K562 (cell line): ENCODE data around the gene POU3F1. TPM values are rescaled to one million over a fixed set of nuclear protein-coding genes. Genes with fewer than 3 reads are reported as not detected.

ENCODE experiments used
- ATAC-seq: fragments of 200-7000 bp; cut with Tn5 transposase; 3 replicates; pipeline ENCODE4 v1.9.1; 2020; ENCODE audit warnings: moderate library complexity
- BruUV-seq: library from RNA; stranded (reverse); fragments of 400-500 nt; replicated peaks from 2 replicates; lab custom pipeline; 2021; lab: Mats Ljungman, UMichigan
- CTCF ChIA-PET: fragments of 300-600 bp; formaldehyde crosslinking; extraction: SDS; loops from one replicate; lab custom pipeline; 2021; ENCODE audit warnings: low intra/inter-chr PET ratio; lab: Yijun Ruan, JAX
- POLR2A ChIA-PET: fragments of 300-600, 350-650 bp; sonication (Branson Sonifier 250); formaldehyde crosslinking; extraction: SDS; loops from one replicate; lab custom pipeline; 2021; ENCODE audit warnings: antibody characterized with exemption, inconsistent platforms; lab: Yijun Ruan, JAX
- DNase-seq, 4 experiments: peaks; one replicate each; pipeline versions ENCODE4 v3.0.0 to v3.0.0-alpha.2; 2011 to 2018; ENCODE audit warnings: low spot score in 3 of 4, mixed read lengths in 3 of 4; ENCODE audit errors: extremely low read depth in 1 of 4
- FAIRE-seq: peaks from 2 replicates; lab custom pipeline; 2011; peaks lifted over from hg19 to GRCh38; lab: Jason Lieb, UNC
- H2AFZ ChIP-seq: 2 replicates; pipeline ENCODE4 v1.6.0; 2011; ENCODE audit warnings: low read depth, low read length, control low read depth, inconsistent platforms
- H3K27ac ChIP-seq: fragments of 200-600 bp; 3 replicates; pipeline ENCODE4 v1.8.0; 2011; ENCODE audit warnings: low read depth, mild to moderate bottlenecking, control low read depth, inconsistent platforms, low read length, moderate library complexity, mixed read lengths; ENCODE audit errors: extremely low read depth
- H3K27me3 ChIP-seq, 2 experiments: fragments of 300-600 bp in 1 of 2; 2 replicates in 1 of 2; 3 replicates in 1 of 2; pipeline versions ENCODE4 v1.6.0 to v1.8.0; 2011; ENCODE audit warnings: inconsistent platforms in 2 of 2, low read length in 2 of 2, mild to moderate bottlenecking in 1 of 2, mixed read lengths in 1 of 2, moderate library complexity in 1 of 2; ENCODE audit not compliant: control insufficient read depth in 2 of 2, insufficient read depth in 2 of 2
- H3K36me3 ChIP-seq: fragments of 300-600 bp; 3 replicates; pipeline ENCODE4 v1.8.0; 2011; ENCODE audit warnings: mild to moderate bottlenecking, low read length, inconsistent platforms; ENCODE audit not compliant: control insufficient read depth, insufficient read depth
- H3K4me1 ChIP-seq, 2 experiments: fragments of 200-600 bp in 1 of 2; replicated peaks in 1 of 2; 2 replicates in 1 of 2; 3 replicates in 1 of 2; pipeline versions ENCODE4 v1.5.1 to v1.8.0; 2011; ENCODE audit warnings: inconsistent platforms in 2 of 2, low read length in 2 of 2, mild to moderate bottlenecking in 1 of 2, mixed read lengths in 1 of 2, moderate library complexity in 1 of 2; ENCODE audit not compliant: control insufficient read depth in 2 of 2, insufficient read depth in 2 of 2
- H3K4me2 ChIP-seq: 2 replicates; pipeline ENCODE4 v1.6.1; 2011; ENCODE audit warnings: low read length, control low read depth, inconsistent platforms, mixed read lengths; ENCODE audit not compliant: insufficient read depth
- H3K4me3 ChIP-seq: fragments of 200-600 bp; sonication (generic), shearing (Covaris generic); 2 replicates; pipeline ENCODE4 v1.5.1; 2016; ENCODE audit warnings: control low read depth, inconsistent platforms
- H3K79me2 ChIP-seq: fragments of 200-600 bp; 3 replicates; pipeline ENCODE4 v1.8.0; 2011; ENCODE audit warnings: low read length, inconsistent platforms; ENCODE audit not compliant: control insufficient read depth, insufficient read depth
- H3K9ac ChIP-seq, 2 experiments: 2 replicates each; pipeline versions ENCODE4 v1.6.0 to v1.6.1; 2011; ENCODE audit warnings: low read depth in 2 of 2, low read length in 2 of 2, control low read depth in 1 of 2, inconsistent platforms in 1 of 2, mild to moderate bottlenecking in 1 of 2, mixed read lengths in 1 of 2; ENCODE audit not compliant: insufficient read depth in 1 of 2
- H3K9me1 ChIP-seq: one replicate; pipeline ENCODE4 v1.6.0; 2011; ENCODE audit warnings: inconsistent platforms, mild to moderate bottlenecking, low read length, moderate library complexity; ENCODE audit not compliant: control insufficient read depth, insufficient read depth
- H3K9me3 ChIP-seq: replicated peaks from 2 replicates; pipeline ENCODE4 v1.5.1; 2011; ENCODE audit warnings: low read depth, low read length, inconsistent platforms; ENCODE audit not compliant: control insufficient read depth, insufficient read depth
- H4K20me1 ChIP-seq: replicated peaks from 2 replicates; pipeline ENCODE4 v1.6.1; 2011; ENCODE audit warnings: low read length, inconsistent platforms, mixed read lengths; ENCODE audit not compliant: control insufficient read depth, insufficient read depth
- SMAD3 ChIP-seq: fragments of 450-650 bp; formaldehyde crosslinking; conservative IDR thresholded peaks from 2 replicates; pipeline ENCODE4 v1.4.0; 2020; ENCODE audit warnings: mild to moderate bottlenecking
- SMC3 ChIP-seq: conservative IDR thresholded peaks from 2 replicates; pipeline ENCODE4 v1.6.1; 2011; ENCODE audit warnings: low read depth, low read length, improper control_type of control experiment; ENCODE audit not compliant: insufficient read depth
- SRSF7 ChIP-seq: fragments of 200-400 bp; formaldehyde crosslinking; optimal IDR thresholded peaks from 2 replicates; pipeline ENCODE3; 2017; ENCODE audit warnings: mild to moderate bottlenecking, low read depth, low read length
- ZNF224 ChIP-seq: sonication (generic); formaldehyde crosslinking; IDR thresholded peaks from 2 replicates; pipeline ENCODE4 v1.8.0; 2022; ENCODE audit warnings: mild to moderate bottlenecking, missing genetic modification reagents
- ZNF239 ChIP-seq: fragments of 250-450 bp; sonication (Bioruptor Pico); IDR thresholded peaks from 2 replicates; pipeline ENCODE4 v1.4.0; 2020; ENCODE audit warnings: mild to moderate bottlenecking
- ZNF384 ChIP-seq: IDR thresholded peaks from 2 replicates; pipeline ENCODE4 v1.6.1; 2012; ENCODE audit warnings: low read depth, low read length, improper control_type of control experiment
- WGBS: fragments of 100-300 bp; shearing (Covaris generic); methylation state at CpG from one replicate; pipeline ENCODE4 v1.1.6; 2016; ENCODE audit warnings: low coverage, mixed read lengths; ENCODE audit not compliant: insufficient coverage; ENCODE audit errors: missing lambda C conversion rate; 5-methylcytosine and 5-hydroxymethylcytosine counted together
- in situ Hi-C: fragments of 300-500 bp; cut with MboI; formaldehyde crosslinking; loops from 4 replicates; pipeline ENCODE4 v1.15.0; 2018; ENCODE audit warnings: inconsistent platforms, mixed read lengths
- intact Hi-C: fragments of 100-400 bp; cut with micrococcal nuclease; formaldehyde crosslinking; loops from 2 replicates; pipeline ENCODE4 v1.14.2; 2022
- polyA plus RNA-seq, 8 experiments: library from polyadenylated mRNA; depleted of rRNA in 4 of 8; stranded (reverse) in 5 of 8; unstranded in 3 of 8; fragments of >200 nt; fragmentation: Nextera tagmentation in 2 of 8; fragmentation: Illumina TruSeq in 1 of 8; extraction: Ambion mirVana in 2 of 8; extraction: Trizol in 1 of 8; gene quantifications; 2 replicates each; pipeline versions ENCODE4 v1.2.1 to v1.2.3, GENCODE V29; 2011 to 2014; ENCODE audit warnings: inconsistent platforms in 1 of 8, missing spikeins in 1 of 8
- total RNA-seq, 7 experiments: library from RNA; depleted of rRNA in 6 of 7; stranded (reverse); fragments of >200 nt in 6 of 7; fragmentation: Illumina TruSeq in 2 of 7; extraction: Trizol in 2 of 7; gene quantifications; 2 replicates each; pipeline versions ENCODE4 v1.2.1 to v1.2.3, GENCODE V29; 2011 to 2021; ENCODE audit warnings: low replicate concordance in 1 of 7
- TF ChIP-seq, protein P1 (sequence below): sonication (generic); formaldehyde crosslinking; IDR thresholded peaks from 2 replicates; pipeline ENCODE4 v1.8.1; 2022; ENCODE audit warnings: missing genetic modification reagents
- TF ChIP-seq, protein P2 (sequence below), 2 experiments: fragments of 450-650 bp in 1 of 2; sonication (generic) in 1 of 2; formaldehyde crosslinking; conservative IDR thresholded peaks; 2 replicates each; pipeline versions ENCODE4 v1.4.0 to v1.8.1; 2020 to 2022; ENCODE audit warnings: mild to moderate bottlenecking in 1 of 2, missing genetic modification reagents in 1 of 2
- TF ChIP-seq, protein P3 (sequence below): fragments of 450-650 bp; IDR thresholded peaks from 2 replicates; pipeline ENCODE4 v1.6.1; 2016; ENCODE audit warnings: low read depth

The POU3F1 gene
- total and polyA plus RNA-seq, 9 of the 15 experiments (the other 6 are each of a cell fraction or from before 2014, with no cell fraction given), result 0.09 TPM; not detected in 8

DNA sequence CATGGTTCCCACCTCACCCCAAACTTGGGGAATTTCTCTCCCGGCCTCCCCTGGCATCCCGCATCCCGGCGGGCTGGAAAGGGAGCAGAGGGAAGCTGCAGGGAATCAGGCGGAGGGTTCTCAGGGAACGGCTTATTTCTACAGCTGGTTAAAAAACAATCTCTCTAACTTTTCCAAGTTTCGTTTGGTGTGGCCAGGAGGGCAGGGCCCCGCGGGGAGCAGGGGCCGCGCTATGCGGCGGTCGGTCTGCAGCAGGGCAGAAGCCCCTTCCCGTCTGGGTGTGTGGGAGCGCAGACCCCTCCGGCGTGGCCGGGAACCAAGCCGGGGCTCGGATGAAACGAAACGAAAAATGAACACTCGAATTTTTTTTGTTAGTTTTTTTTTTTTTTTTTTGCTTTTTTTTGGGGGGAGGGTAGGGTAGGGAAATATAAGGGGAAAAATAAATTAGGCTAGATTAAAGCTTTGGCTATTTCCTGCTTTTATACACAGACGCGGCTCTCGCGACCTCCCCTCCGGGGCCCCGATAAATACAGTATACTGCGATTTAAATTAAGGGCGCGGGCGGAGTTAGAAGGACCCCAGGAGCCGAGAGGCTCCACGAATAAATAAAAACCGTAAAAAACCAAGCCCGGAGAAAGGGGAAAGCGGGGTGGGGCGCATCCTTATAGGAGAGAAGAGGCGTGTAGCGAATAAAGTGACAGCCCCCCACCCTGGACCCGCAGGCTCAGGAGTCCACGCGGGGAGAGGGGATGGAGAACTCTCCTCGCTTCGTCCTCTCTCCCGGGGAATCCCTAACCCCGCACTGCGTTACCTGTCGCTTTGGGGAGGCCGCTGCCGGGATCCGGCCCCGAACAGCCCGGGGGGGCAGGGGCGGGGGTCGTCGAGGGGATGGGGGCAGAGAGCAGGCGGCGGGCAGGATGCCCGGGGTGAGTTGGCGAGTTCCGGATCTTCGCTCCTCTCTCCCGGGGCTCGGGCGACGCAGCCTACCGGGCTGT, 2.1 kb downstream of the POU3F1 start:
- Histone ChIP-seq H3K4me1 (peaks cover 0 to 30% of the 10 kb centered on the region in 2 experiments; a peak in 2 of 5 replicates), H3K4me2 (no peak overlapping the region), H3K27ac (no peak overlapping the region), H3K36me3 (no peaks in the 10 kb centered on the region), H2AFZ (no peak overlapping the region), H3K9ac (peak overlapping the region in 1 of 2 experiments; percentile 61; a peak in 1 of 4 replicates), H4K20me1 (peaks cover 12% of the 10 kb centered on the region; the same call in 1 of the 2 replicates), H3K79me2 (no peaks in the 10 kb centered on the region), H3K27me3 (peaks cover 29 to 56% of the 10 kb centered on the region in 2 experiments; a peak in 4 of 5 replicates), H3K9me1 (peaks cover 5% of the 10 kb centered on the region), H3K4me3 (no peak overlapping the region), H3K9me3 (no peaks in the 10 kb centered on the region)
- 40% methylated on average over 40 of the region's 70 CpGs for WGBS
- TF ChIP-seq SMC3, result no peak
- TF ChIP-seq, protein P1, sequence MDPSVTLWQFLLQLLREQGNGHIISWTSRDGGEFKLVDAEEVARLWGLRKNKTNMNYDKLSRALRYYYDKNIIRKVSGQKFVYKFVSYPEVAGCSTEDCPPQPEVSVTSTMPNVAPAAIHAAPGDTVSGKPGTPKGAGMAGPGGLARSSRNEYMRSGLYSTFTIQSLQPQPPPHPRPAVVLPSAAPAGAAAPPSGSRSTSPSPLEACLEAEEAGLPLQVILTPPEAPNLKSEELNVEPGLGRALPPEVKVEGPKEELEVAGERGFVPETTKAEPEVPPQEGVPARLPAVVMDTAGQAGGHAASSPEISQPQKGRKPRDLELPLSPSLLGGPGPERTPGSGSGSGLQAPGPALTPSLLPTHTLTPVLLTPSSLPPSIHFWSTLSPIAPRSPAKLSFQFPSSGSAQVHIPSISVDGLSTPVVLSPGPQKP, result no peak
- TF ChIP-seq, protein P2, sequence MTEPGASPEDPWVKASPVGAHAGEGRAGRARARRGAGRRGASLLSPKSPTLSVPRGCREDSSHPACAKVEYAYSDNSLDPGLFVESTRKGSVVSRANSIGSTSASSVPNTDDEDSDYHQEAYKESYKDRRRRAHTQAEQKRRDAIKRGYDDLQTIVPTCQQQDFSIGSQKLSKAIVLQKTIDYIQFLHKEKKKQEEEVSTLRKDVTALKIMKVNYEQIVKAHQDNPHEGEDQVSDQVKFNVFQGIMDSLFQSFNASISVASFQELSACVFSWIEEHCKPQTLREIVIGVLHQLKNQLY (CRISPR knock-in tag; conservative IDR thresholded peaks at IDR 0.05), result no peak
- TF ChIP-seq, protein P3, sequence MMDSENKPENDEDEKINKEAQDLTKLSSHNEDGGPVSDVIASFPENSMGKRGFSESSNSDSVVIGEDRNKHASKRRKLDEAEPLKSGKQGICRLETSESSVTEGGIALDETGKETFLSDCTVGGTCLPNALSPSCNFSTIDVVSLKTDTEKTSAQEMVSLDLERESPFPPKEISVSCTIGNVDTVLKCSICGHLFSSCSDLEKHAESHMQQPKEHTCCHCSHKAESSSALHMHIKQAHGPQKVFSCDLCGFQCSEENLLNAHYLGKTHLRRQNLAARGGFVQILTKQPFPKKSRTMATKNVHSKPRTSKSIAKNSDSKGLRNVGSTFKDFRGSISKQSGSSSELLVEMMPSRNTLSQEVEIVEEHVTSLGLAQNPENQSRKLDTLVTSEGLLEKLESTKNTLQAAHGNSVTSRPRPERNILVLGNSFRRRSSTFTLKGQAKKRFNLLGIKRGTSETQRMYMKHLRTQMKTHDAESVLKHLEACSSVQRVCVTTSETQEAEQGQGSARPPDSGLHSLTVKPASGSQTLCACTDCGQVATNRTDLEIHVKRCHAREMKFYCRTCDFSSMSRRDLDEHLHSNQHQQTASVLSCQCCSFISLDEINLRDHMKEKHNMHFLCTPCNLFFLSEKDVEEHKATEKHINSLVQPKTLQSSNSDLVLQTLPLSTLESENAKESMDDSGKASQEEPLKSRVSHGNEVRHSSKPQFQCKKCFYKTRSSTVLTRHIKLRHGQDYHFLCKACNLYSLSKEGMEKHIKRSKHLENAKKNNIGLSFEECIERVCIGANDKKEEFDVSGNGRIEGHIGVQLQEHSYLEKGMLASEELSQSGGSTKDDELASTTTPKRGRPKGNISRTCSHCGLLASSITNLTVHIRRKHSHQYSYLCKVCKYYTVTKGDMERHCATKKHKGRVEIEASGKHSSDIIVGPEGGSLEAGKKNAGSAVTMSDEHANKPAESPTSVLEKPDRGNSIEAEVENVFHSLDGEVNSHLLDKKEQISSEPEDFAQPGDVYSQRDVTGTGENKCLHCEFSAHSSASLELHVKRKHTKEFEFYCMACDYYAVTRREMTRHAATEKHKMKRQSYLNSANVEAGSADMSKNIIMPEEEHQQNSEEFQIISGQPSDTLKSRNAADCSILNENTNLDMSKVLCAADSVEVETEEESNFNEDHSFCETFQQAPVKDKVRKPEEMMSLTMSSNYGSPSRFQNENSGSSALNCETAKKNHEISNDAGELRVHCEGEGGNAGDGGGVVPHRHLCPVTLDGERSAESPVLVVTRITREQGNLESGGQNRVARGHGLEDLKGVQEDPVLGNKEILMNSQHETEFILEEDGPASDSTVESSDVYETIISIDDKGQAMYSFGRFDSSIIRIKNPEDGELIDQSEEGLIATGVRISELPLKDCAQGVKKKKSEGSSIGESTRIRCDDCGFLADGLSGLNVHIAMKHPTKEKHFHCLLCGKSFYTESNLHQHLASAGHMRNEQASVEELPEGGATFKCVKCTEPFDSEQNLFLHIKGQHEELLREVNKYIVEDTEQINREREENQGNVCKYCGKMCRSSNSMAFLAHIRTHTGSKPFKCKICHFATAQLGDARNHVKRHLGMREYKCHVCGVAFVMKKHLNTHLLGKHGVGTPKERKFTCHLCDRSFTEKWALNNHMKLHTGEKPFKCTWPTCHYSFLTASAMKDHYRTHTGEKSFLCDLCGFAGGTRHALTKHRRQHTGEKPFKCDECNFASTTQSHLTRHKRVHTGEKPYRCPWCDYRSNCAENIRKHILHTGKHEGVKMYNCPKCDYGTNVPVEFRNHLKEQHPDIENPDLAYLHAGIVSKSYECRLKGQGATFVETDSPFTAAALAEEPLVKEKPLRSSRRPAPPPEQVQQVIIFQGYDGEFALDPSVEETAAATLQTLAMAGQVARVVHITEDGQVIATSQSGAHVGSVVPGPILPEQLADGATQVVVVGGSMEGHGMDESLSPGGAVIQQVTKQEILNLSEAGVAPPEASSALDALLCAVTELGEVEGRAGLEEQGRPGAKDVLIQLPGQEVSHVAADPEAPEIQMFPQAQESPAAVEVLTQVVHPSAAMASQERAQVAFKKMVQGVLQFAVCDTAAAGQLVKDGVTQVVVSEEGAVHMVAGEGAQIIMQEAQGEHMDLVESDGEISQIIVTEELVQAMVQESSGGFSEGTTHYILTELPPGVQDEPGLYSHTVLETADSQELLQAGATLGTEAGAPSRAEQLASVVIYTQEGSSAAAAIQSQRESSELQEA, result no peak
- TF ChIP-seq ZNF239 (CRISPR knock-in tag), result no peak
- TF ChIP-seq ZNF384, result no peak
- no peak for TF ChIP-seq SMAD3 (CRISPR knock-in tag)
- no peak for TF ChIP-seq SRSF7
- TF ChIP-seq ZNF224 (CRISPR knock-in tag), result no peak
- no TSS peak for BruUV-seq
- intact Hi-C loops (loop anchor here (10.0 kb wide), 1 partner anchor 540 kb away; no protein-coding TSS in a partner anchor), in situ Hi-C loops (loop anchor here (5.0 to 25.0 kb wide), 2 partner anchors 543 to 788 kb away; no protein-coding TSS in a partner anchor)
- ChIA-PET CTCF (no interaction called here), POLR2A (no interaction called here)
- FAIRE-seq, result no peak
- no peak for DNase-seq
- no peak for ATAC-seq
